HTERT RPE-1 (cell line): Measurements from ENCODE around the gene CASP6.
"Not testable (repeated sequence)": the region's sequence is repeated elsewhere in the genome, so short reads cannot be mapped to it uniquely, and the experiment has no call there.

ENCODE experiments used
- in situ Hi-C: fragments of 300-500 bp; cut with MboI; formaldehyde crosslinking; loops from 4 replicates; pipeline ENCODE4 v1.14.3; 2020; ENCODE audit warnings: low sequenced_read_pairs

The CASP6 gene

DNA sequence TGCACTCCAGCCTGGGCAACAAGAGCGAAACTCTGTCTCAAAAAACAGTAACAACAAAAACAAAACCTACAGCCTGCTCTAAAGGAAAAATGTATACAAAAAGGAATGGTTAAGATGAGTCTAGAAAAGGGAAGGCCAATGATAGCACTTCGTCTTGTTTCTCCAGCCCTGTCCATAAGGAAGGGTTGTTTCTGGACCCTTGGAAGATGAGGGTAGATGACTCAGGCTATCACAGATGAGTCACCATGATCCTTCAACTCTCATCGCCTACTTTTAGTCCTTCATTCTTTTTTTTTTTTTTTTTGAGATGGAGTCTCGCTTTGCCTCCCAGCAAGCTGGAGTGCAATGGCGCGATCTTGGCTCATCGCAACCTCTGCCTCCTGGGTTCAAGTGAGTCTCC is 17.8 kb upstream of the CASP6 start:
- in situ Hi-C loops, result no loop called here

DNA sequence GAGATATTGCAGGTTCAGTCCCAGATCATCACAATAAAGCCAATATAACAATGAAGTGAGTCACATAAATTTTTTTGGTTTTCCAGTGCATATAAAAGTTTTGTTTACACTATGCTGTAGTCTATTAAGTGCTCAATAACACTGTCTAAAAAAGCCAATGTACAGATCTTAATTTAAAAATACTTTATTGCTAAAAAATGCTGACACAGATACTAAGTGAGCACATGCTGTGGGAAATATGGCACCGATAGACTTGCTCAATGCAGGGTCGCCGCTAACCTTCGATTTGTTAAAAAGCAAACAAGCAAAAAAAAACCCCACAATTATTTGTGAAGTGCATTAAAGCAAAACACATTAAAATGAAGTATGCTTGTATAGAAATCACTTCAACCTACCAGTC is 16.4 kb upstream of the CASP6 start:
- in situ Hi-C loops, result no loop called here

DNA sequence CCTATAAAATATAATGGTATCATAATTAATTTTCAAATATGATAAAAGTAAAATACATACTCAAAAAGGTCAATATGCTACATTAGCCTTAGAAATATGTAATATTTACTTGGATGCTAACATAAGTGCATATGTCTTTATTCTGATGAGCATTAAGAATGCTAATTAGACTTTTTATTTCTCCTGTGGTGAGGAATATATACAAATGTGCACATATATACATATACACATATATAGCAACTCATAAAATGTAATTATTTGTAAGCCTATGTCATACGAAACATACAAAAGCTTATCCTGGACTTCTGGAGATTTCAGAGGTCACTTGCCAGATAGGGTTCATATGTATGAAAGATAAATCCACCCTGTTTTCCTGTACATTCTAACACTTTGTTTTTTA is 15.5 kb upstream of the CASP6 start:
- in situ Hi-C loops, result no loop called here

DNA sequence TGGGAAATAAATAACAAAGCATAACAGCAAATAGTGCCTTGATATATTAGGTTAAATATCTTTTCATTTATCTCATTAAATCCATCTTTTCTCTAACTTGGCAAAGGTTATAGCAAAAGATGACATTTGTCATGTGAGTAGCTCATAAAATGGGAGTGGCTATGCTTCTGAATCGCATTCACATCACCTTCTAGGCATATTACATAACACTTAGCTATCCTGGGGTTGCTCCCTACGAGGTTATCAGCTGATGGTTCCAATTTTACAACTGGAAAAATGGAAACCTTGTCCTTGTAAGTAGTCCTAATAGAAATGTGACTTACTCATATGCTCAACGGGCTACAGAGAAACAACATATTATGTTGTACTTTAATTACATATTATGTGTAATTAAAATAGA is 10.3 kb upstream of the CASP6 start:
- in situ Hi-C loops, result no loop called here

DNA sequence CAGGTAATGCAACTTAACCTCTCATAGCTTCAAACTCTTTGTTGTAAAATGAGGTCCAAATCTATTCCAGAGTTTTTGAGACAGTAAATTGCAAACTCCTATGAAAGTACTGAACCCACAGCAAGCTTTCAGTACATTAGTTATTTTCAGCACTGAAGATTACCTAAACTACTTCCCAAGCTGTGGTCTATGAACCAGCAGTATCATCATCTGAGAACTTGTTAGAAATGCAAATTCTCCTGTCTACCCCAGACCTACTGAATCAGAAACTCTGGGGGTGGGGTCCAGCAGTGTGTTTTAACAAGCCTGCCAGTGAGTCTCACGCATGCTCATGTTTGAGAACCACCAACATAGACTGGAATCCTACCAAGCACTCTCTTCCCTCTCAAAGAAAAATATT is 5.7 kb upstream of the CASP6 start:
- in situ Hi-C loops, result no loop called here

DNA sequence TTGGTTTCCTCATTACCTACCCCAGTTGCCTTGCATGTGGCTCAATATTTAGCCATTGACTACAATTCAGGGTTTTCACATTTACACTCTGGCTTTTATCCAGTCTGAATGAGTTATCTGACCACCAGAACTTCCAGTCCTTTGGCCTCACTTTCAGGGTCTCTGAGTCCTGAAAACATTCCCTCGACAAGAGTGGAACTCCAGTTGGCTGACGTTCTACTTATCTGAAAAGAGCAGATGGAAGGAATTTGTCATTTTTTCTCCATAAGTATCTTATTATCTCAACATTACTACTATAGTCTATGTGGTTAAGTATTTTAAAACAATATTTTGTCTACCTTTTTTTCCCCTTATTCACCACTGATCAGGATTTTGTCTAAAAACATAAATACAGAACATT is 5.2 kb upstream of the CASP6 start:
- in situ Hi-C loops, result no loop called here

DNA sequence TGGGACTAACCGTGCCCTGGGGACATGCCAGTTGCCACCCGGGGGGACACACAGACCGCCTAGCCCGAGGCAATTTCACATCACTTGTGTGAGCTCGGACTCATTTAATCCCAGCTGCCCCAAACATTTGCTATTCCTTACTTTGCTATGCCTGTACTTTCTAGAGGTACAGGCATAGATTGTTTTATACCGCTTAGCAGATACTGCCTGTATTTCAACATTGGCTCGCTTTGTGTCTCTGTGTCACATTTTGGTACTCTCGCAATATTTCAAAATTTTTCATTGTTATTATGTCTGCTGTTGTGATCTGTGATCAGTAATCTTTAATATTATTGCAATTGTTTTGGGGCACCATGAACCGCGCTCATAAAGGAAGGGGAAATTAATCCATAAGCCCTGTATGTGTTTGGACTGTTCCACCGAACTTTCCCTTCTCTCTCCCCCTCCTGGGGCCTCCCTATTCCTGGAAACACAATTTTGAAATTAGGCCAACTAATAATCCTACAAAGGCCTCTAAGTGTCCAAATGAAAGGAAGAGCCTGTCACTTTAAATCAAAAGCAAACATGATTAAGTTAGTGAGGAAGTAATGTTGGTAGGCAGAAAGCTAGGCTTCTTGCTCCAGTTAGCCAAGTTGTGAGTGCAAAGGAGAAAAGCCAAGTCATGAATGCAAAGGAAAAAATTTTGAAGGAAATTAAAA is 568 bp upstream of the CASP6 start:
- in situ Hi-C loops, result no loop called here

DNA sequence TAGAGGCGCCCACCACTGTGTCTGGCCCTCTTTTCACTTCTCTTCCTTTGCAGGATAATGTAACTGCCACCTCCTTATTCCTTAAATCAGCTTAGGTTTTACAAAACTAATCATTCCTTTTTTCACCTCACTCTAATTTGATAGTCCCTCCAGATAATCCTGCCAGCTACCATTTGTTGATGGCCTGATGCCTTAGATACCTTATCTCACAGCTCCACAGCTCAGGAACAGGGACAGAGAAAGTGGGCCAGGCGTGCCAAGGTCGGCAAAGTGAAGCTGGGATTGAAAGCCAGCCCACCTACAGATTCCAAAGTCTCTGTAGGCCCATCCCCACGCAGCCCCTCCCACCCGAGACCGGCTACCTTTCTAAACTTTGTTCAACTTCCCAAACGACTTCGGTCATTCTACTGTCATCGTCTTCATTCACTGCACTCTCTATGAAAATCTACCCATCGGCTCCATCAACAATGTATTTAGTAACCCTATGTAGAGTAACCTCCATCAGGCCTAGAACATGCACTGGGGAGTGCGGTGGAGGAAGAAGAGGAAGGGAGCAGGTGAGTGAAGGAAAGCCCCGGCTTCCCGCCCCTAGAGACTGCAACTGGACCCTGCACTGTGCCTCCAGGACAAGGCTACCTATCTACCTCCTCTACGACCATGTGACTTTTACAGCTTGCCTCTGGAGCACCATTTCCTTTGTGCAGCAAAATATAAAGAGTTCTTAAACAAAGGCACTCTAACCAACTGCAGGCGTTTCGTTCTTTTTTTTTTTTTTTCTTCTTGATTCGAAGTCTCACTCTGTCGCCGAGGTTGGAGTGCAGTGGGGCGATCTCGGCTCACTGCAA is 1.5 kb downstream of the CASP6 start:
- in situ Hi-C loops, result no loop called here

DNA sequence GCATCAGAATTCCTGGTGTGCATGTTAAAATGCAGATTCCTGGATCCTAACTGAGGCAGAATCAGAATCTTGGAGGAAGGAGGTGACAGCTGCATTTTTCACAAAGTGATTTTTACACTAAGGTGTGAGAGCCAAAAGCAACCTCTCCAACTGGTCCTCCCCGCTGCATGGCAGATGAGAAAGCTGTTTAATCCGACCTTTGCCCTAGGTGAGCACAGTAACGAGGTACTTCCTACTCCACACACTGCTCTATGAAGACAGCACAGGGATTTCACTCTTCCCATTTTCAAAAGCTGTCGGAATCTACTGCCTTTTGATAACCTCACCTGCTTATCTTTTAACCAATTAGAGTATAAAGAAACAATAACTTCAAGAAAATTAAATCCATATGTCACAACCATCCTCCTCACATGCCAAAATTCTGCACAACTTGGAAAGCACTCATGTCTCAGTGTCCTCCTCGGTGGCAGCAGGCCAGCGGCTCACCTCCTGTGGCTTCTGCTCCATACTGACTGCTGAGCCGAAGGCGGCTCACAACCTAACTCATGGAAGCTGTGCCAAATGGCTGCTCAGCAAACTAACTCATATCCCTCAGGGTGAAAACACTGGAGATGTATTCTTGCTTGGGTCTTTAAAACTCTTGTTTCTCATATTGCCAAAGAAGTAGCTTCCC is 3.6 kb downstream of the CASP6 start:
- in situ Hi-C loops, result no loop called here

DNA sequence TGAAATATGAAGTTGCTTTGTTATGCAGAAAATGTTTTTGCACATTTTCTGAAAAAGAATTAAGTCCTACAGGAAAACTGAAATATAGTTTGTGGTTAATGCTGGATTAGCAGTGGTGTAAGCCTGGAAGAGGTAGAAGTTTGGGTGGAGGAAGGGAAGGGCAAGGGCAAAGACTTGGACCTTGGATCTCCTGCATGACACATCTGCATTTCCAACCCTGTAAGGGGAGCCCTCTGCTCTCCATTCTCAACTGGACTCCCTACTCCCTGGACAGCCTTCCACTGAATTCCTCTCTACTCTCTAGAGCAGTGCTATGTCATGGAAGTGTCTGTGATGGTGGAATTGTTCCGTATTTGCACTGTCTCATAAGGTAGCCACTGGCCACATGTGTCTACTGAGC is 4.6 kb downstream of the CASP6 start:
- in situ Hi-C loops, result no loop called here

DNA sequence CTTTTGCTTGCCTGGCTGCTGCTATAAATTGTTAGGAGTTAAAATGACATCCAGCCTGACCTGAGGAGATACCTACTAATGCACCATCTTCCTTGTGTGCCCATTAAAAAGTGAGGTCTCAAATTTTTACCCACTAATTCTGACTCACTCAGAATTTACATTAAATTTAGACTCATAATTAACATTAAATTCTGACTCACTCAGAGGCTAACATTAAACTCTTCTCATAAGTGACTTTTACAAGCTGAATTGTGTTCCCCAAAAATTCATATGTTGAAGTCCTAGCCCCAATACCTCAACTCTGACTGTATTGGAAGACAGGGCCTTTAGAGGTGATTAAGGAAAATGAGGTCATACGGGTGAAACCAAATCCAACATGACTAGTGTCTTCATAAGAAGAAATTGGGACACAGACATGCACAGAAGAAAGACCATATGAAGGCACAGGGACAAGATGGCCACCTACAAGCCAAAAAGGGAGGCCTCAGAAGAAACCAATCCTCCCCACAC is 11.8 kb downstream of the CASP6 start:
- in situ Hi-C loops, result no loop called here

DNA sequence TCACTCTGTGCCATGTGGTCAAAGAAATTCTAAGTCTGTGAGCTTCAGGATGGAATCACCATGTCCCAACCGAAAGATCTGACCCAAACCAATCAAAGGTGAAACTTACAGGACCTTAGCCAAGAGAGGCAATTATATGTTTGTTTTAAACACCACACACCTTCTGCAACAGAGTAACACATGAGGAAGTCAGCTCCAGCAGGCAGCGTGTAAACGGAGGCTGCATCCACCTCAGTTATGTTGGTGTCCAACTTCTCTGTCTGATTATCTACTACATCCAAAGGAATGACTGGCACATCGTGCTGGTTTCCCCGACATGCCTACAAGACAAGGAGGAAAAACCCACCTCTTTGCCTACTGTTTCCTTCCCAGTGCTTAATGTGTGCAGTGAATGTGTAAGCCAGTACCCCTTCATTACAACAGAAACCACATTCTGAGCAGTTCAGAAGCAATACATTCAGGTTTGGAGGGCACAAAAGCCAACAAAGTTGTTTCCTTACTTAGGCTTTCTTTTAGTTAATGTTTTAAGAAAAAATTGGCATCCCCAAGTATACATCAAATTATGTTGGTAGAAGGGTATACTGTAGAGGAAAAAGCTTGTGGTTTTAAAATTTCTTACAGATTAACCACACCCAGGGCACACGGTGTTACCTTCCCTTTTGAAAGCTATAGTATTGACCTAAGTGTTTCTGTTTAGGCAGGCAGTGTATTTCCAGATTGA is 12.4 kb downstream of the CASP6 start:
- in situ Hi-C loops, result no loop called here

DNA sequence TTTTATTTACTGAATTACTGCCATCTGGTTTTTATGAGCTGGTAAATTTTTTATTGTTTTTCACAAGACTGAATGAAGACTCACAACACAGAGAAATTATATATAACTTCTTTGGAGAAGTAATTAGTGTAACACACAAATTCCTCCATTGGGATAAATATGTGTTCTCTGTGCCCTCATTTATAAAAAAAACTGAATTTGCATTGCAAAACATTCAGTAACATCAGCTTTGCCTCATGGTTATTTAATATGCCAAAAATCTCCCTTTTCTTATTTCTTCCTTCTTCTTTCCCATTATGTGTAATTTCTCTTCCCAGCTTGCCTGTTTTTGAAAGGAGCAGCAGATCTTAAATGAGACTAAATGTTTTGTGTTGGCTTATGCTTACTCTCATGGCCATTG is 18.5 kb downstream of the CASP6 start:
- in situ Hi-C loops, result no loop called here

DNA sequence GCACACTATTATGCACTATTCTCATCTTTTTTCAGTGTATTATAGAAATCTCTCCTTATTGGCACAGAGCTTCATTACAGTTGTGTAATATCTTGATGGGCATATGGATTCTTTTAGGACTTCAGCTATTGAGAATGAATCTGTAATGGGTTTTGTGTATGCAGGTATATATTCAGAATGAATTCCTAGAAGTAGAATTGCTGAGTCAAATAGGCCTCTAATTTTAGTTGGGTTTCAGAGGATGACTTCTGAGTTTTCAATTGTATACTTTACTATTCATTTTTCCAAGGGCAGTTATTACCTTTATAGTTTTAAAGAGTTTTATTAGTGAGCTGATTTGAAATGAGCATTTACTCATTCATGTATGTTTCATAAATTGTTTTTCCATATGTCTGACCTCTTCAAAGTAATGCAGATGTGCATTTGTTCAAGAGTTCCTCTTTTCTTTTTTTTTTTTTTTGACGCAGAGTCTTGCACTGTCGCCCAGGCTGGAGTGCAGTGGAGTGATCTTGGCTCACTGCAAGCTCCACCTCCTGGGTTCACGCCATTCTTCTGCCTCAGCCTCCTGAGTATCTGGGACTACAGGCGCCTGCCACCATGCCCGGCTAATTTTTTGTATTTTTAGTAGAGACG is 19.5 kb downstream of the CASP6 start:
- in situ Hi-C loops, result no loop called here

DNA sequence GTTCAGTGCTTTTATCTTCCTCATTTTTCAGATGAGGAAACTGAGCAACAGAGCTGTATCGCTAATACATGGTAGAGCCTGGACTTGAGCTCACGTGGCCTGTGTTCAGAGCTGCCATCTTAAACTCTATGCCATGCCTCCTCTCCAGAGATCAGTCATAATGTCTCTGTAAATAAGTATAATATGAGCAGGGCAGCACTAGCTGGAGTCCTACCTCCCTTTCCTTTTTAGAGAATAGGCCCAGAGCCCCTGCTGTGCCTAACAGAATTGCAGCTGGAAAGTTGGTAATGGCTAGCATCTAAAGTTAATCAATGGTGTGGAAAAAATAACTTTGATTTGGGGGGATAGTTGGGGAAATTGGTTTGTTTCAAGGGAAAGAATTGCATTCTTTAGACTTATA is 20.4 kb downstream of the CASP6 start:
- in situ Hi-C loops, result no loop called here

DNA sequence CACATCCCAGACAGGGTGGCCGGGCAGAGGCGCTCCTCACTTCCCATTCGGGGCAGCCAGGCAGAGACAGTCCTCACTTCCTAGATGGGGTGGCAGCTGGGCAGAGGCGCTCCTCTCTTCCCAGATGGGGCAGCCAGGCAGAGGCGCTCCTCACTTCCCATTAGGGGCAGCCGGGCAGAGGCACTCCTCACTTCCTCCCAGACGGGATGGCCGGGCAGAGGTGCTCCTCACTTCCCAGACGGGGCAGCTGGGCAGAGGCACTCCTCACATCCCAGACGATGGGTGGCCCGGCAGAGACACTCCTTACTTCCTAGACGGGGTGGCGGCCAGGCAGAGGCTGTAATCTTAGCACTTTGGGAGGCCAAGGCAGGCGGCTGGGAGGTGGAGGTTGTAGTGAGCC is 24.3 kb downstream of the CASP6 start:
- in situ Hi-C loops, result not testable (repeated sequence)

DNA sequence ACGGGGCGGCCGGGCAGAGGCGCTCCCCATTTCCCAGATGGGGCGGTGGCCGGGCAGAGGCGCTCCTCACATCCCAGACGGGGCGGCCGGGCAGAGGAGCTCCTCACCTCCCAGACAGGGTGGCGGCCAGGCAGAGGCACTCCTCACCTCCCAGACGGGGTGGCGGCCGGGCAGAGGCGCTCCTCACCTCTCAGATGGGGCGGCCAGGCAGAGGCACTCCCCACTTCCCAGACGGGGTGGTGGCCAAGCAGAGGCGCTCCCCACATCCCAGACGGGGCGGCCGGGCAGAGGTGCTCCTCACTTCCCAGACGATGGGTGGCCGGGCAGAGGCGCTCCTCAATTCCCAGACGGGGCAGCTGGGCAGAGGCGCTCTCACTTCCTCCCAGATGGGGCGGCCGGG is 24.8 kb downstream of the CASP6 start:
- in situ Hi-C loops, result not testable (repeated sequence)

DNA sequence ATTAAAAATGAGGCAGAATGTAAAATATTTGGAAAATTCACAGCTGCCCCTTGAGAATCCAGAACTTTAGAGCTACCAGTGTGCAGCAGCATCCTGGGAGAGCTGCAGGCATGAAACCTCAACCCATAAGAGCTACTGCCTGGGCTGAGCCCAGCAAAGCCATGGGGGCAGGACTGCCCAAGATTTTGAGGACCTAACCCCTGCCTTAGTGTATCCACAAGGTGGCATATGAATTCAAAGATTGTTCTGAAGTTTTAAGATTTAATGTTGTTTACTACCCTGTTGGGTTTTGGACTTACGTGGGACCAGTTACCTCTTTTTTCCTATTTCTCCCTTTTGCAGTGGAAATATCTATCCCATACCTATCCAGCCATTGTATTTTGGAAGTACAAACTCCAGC is 26.4 kb downstream of the CASP6 start:
- in situ Hi-C loops, result no loop called here

DNA sequence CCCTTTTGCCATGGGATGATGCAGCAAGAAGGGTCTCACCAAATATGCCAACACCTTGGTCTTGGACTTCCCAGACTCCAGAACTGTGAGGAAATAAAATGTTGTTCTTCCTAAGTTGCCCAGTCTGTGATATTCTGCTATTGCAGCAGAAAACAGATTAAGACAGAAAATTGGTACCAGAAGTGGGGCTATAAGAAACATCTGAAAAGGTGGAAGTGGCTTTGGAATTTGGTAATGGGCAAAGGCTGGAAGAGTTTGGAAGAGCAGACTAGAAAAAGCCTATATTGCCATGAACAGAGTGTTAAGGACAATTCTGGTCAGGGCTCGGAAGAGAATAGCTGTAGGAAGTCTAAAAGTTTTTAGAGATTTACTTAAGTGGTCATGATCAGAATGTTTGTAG is 27.4 kb downstream of the CASP6 start:
- in situ Hi-C loops, result no loop called here

DNA sequence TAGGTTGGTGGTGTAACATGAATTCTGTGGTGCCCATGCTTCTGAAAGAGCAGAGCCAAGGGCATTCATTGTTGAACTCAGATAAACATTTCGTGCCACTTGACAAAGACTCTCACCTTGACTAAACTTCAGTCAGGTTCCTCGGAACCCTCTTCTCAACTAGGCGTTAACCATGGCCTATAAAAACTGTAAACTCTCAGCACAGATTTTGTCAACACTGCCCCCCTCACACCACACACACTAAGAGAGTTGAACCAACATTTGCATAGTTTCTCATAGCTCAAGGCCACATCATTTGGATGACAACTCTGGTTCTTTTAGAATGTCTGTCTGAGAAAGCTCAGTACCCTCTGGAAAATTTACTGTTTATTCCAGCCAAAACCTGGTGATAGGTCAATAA is 28.1 kb downstream of the CASP6 start:
- in situ Hi-C loops, result no loop called here

DNA sequence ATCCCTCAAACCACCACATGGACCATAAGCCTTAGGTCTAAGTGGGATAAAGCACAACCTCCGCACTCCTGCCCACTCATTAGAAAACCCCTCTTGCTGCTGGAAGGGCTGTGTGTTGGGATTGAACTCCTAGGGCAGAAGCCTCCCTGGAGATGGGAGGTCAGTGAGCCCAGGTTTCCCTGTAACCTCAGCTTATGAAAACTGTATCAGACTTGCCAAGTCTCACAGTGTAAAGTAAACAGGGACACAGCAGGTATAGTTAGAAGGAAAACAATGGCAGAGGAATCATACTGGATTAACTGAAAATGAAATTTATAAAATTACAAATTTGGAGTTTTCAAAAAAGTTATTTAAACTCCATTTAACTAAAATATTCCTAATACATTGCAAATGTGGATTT is 29.9 kb downstream of the CASP6 start:
- in situ Hi-C loops, result no loop called here
